ENCODE data around the gene PSMD9.
"Not testable (repeated sequence)": the region's sequence is repeated elsewhere in the genome, so short reads cannot be mapped to it uniquely, and the experiment has no call there.

The PSMD9 gene

DNA sequence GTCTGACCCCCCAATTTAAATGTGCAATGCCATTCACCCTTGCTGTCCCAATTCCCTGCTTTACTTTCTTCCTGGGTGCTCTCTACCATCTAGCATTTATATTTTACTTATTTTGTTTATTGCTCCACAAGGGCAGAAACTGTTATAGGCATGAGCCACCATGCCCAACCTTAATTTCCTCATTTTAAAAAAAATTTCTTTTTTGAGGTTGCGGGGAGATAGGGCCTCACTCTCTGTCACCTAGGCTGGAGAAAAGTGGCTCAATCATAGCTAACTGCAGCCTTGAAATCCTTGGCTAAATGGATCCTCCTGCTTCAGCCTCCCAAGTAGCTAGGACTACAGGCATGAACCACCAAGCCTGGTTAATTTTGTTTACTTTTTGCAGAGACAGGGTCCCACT lies 42.9 kb upstream of the PSMD9 start:
- H3K36me3 ChIP-seq (ENCODE audit: control insufficient read depth, insufficient read depth, low read length), result no peaks in the 10 kb centered on the region
- no peak for DNase-seq (ENCODE audit: extremely low read depth, insufficient read length)
- TF ChIP-seq, protein P1, sequence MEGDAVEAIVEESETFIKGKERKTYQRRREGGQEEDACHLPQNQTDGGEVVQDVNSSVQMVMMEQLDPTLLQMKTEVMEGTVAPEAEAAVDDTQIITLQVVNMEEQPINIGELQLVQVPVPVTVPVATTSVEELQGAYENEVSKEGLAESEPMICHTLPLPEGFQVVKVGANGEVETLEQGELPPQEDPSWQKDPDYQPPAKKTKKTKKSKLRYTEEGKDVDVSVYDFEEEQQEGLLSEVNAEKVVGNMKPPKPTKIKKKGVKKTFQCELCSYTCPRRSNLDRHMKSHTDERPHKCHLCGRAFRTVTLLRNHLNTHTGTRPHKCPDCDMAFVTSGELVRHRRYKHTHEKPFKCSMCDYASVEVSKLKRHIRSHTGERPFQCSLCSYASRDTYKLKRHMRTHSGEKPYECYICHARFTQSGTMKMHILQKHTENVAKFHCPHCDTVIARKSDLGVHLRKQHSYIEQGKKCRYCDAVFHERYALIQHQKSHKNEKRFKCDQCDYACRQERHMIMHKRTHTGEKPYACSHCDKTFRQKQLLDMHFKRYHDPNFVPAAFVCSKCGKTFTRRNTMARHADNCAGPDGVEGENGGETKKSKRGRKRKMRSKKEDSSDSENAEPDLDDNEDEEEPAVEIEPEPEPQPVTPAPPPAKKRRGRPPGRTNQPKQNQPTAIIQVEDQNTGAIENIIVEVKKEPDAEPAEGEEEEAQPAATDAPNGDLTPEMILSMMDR (IDR thresholded peaks at IDR 0.05; ENCODE audit: insufficient read depth, low read length, poor library complexity, severe bottlenecking), result no peak
- H3K4me3 ChIP-seq (replicated peaks; ENCODE audit: low read depth, low read length), result no peak overlapping the region
- H3K27me3 ChIP-seq (replicated peaks; ENCODE audit: control insufficient read depth, insufficient read depth, low read length), result no peaks in the 10 kb centered on the region

DNA sequence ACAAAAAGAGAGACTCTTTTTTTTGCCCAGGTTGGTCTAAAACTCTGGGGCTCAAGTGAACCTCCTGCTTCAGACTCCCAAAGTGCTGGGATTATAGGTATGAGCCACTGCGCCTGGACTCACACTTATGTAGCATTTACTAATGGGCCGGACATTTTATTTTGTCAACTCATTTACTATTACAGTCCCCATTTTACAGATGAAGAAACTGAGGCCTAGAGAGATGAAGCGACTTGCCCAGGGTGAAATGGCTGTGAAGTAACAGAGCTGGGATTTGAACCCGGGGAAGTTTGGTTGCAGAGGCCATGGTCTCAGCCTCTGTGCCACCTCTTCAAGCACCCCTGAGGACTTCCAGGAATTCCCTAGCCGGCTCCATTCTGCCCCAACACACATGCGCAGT lies 39.4 kb upstream of the PSMD9 start:
- Histone ChIP-seq H3K36me3 (ENCODE audit: control insufficient read depth, insufficient read depth, low read length) (no peaks in the 10 kb centered on the region), H3K27me3 (replicated peaks; ENCODE audit: control insufficient read depth, insufficient read depth, low read length) (no peaks in the 10 kb centered on the region), H3K4me3 (replicated peaks; ENCODE audit: low read depth, low read length) (no peak overlapping the region)
- DNase-seq (ENCODE audit: extremely low read depth, insufficient read length), result no peak
- TF ChIP-seq, protein P1 (IDR thresholded peaks at IDR 0.05; ENCODE audit: insufficient read depth, low read length, poor library complexity, severe bottlenecking), result no peak

DNA sequence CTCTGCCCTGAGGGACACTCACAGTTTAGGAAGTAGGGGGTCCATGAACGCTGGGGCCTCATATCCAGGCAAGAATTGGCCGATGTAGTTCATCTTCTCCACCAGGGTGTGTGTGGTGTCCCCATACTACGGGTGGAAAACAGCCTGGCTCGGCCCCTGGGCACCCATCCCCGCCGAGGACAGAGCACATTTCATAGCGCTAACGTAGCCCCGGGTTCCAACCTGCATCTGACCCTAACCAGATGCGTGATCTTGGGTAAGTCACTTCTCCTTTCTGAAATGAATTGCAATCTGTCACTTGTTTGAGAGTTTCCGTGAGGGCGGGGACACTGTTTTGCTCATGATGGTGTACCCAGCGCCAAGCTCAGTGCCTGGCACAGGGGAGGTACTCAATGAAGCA lies 38.9 kb upstream of the PSMD9 start:
- Histone ChIP-seq H3K27me3 (replicated peaks; ENCODE audit: control insufficient read depth, insufficient read depth, low read length) (no peaks in the 10 kb centered on the region), H3K4me3 (replicated peaks; ENCODE audit: low read depth, low read length) (no peak overlapping the region), H3K36me3 (ENCODE audit: control insufficient read depth, insufficient read depth, low read length) (no peaks in the 10 kb centered on the region)
- TF ChIP-seq, protein P1 (IDR thresholded peaks at IDR 0.05; ENCODE audit: insufficient read depth, low read length, poor library complexity, severe bottlenecking), result no peak
- no peak for DNase-seq (ENCODE audit: extremely low read depth, insufficient read length)

DNA sequence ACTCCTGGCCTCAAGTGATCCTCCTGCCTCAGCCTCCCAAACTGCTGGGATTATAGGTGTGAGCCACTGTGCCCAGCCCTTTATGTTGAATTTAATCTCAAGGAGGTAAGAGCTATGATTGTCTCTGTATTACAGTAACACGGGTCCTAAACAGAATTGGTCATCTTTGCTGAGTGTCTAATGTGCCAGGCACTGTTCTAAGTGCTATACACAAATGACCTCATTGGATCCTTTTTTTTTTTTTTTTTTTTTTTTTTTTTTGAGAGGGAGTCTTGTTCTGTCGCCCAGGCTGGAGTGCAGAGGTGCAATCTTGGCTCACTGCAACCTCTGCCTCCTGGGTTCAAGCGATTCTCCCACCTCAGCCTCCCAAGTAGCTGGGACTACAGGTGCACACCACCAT lies 36.2 kb upstream of the PSMD9 start:
- not testable (repeated sequence) for H3K36me3 ChIP-seq (ENCODE audit: control insufficient read depth, insufficient read depth, low read length); H3K27me3 ChIP-seq (replicated peaks; ENCODE audit: control insufficient read depth, insufficient read depth, low read length); DNase-seq (ENCODE audit: extremely low read depth, insufficient read length); H3K4me3 ChIP-seq (replicated peaks; ENCODE audit: low read depth, low read length)

DNA sequence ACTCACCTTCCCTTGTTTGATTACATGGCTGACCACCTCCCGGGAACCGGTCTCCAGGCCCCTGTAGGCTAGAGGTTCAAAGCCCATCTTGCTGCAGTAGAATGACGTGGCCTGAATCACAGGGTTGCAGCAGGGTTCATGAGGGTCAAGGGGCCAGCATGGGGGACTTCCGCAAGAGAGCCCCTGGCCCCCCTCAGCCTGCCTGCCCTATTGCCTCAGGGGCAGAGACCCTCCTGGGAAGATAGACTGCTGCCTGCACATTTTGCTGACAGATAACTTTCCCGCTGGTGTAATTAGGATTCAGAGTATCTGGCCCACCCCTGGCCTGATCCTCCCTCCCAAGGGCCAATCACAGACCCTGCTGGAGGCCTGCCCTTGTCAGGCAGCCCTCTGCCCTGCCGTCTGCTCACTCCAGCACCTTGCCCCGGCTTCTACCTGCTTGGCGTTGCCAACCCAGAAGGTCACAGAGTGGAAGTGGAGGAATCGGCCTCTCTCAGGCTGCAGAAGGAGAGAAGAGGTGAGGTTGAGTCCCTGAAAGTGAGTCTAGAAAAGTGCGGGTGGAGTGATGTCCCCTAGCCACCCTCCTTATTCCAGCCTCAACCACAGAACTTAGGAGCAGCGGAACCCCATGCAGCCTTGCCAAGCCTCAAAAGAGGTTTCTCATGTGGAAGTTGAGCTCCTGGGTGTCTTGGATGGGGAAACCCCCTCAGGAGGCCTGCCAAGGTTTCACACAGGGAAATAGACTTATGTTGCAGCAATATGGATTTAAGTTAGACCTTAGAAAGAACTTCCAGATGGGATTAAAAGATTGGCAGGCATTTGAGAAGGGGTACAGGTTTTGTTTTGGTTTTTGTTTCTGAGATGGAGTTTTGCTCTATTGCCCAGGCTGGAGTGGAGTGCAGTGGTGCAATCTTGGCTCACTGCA lies 31.0 kb upstream of the PSMD9 start:
- Histone ChIP-seq H3K27me3 (replicated peaks; ENCODE audit: control insufficient read depth, insufficient read depth, low read length) (no peaks in the 10 kb centered on the region), H3K4me3 (replicated peaks; ENCODE audit: low read depth, low read length) (no peak overlapping the region), H3K36me3 (ENCODE audit: control insufficient read depth, insufficient read depth, low read length) (no peaks in the 10 kb centered on the region)
- TF ChIP-seq, protein P1 (IDR thresholded peaks at IDR 0.05; ENCODE audit: insufficient read depth, low read length, poor library complexity, severe bottlenecking), result no peak
- no peak for DNase-seq (ENCODE audit: extremely low read depth, insufficient read length)

DNA sequence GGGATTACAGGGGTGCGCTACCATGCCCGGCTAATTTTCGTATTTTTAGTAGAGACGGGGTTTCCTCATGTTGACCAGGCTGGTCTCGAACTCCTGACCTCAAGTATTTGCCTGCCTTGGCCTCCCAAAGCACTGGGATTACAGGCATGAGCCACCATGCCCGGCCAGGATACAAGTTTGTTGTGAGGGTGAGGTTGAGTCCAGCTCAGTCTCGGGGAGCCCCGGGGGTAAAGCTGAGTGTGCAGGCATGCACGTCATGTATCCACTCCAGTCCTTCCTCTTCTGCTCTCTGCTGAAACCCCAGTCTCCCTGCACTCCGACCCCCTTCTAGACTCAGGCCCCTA lies 30.3 kb upstream of the PSMD9 start:
- H3K4me3 ChIP-seq (replicated peaks; ENCODE audit: low read depth, low read length), result no peak overlapping the region
- TF ChIP-seq, protein P1 (IDR thresholded peaks at IDR 0.05; ENCODE audit: insufficient read depth, low read length, poor library complexity, severe bottlenecking), result no peak
- H3K36me3 ChIP-seq (ENCODE audit: control insufficient read depth, insufficient read depth, low read length), result no peaks in the 10 kb centered on the region
- DNase-seq (ENCODE audit: extremely low read depth, insufficient read length), result no peak
- no peaks in the 10 kb centered on the region for H3K27me3 ChIP-seq (replicated peaks; ENCODE audit: control insufficient read depth, insufficient read depth, low read length)

All from GM06990 (cell line).